BE2C (cell line): ENCODE results near the gene WIF1.

Experiments used
- DNase-seq: peaks from one replicate; pipeline ENCODE4 v3.0.0-alpha.2; 2020
- H3K27me3 ChIP-seq: fragments of 250-450 bp; sonication (Bioruptor Pico); 2 replicates; pipeline ENCODE4 v1.5.1; 2020; ENCODE audit warnings: mild to moderate bottlenecking
- H3K36me3 ChIP-seq: fragments of 250-450 bp; sonication (Bioruptor Pico); 2 replicates; pipeline ENCODE4 v1.5.1; 2020; ENCODE audit warnings: mild to moderate bottlenecking
- H3K4me1 ChIP-seq: fragments of 250-450 bp; sonication (Bioruptor Pico); 2 replicates; pipeline ENCODE4 v1.5.1; 2020
- H3K4me3 ChIP-seq: 2 replicates; pipeline ENCODE4 v1.5.1; 2011; ENCODE audit warnings: low read depth, low read length
- H3K9me3 ChIP-seq: fragments of 250-450 bp; sonication (Bioruptor Pico); 2 replicates; pipeline ENCODE4 v1.5.1; 2020
- CTCF ChIP-seq: IDR thresholded peaks from 2 replicates; pipeline ENCODE4 v1.5.1; 2012; ENCODE audit warnings: mild to moderate bottlenecking, low read depth, low read length

WIF1 gene

DNA sequence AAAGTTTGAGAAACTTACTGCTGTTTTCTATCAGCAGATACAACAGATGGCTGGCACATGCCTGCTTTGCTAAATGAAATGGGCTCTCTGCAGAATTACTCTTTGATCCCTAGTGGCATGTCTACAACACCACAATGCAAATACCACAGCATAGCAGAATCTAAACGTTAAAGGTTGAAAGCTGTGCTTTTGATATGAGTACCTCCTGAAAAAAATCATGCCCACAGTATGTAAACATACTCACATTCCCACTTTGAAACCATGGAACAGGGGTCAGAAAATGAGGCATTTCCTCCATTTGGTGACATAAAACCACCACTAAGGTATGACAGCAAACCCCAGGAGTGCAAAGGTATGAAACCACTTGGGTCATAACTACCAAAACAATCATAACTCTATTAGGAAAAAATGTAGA lies 7.5 kb downstream of the WIF1 start:
- H3K27me3 ChIP-seq = peaks cover 21% of the 10 kb centered on the region
- no peaks in the 10 kb centered on the region for H3K9me3 ChIP-seq

DNA sequence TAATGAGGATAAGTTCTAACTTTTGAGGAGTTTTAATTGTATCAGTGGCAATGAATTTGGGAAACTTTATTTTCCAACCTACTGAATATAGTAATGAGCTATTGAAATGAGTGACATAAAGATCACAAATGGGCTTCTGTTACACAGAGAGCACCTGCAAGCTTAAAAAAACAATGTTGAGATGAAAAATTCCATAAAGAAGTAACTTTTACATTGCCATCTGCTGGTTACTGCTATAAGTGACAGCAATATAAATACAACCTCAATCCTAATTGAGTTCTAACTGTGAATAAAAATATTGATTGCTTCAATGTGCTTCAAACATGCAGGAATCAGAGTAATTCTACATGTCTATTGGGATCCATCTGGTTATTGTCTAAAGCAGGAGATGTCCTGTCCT lies 14.2 kb downstream of the WIF1 start:
- DNase-seq = no peak
- no peaks in the 10 kb centered on the region for H3K36me3 ChIP-seq
- H3K9me3 ChIP-seq = no peaks in the 10 kb centered on the region
- peak; percentile 18; the same call in 1 of the 2 replicates for TF ChIP-seq CTCF
- H3K4me3 ChIP-seq = no peak overlapping the region
- no peaks in the 10 kb centered on the region for H3K4me1 ChIP-seq
- no peaks in the 10 kb centered on the region for H3K27me3 ChIP-seq

More for the DNA sequence above, 7.5 kb downstream of the WIF1 start:
- no peaks in the 10 kb centered on the region for H3K4me1 ChIP-seq
- DNase-seq = no peak
- no peak overlapping the region for H3K4me3 ChIP-seq
- no peak for TF ChIP-seq CTCF
- H3K36me3 ChIP-seq = no peaks in the 10 kb centered on the region

- Histone ChIP-seq H3K36me3 (no peaks in the 10 kb centered on the region), H3K4me1 (no peaks in the 10 kb centered on the region), H3K9me3 (no peaks in the 10 kb centered on the region), H3K27me3 (peaks cover 12% of the 10 kb centered on the region), H3K4me3 (no peak overlapping the region)
- DNase-seq = no peak
- TF ChIP-seq CTCF = peak; percentile 20
Measured at GRCh38 chr12:65100140-65100539, 21.0 kb downstream of the WIF1 start.

- TF ChIP-seq CTCF = no peak
Measured at GRCh38 chr12:65099182-65099581, 21.9 kb downstream of the WIF1 start.

DNA sequence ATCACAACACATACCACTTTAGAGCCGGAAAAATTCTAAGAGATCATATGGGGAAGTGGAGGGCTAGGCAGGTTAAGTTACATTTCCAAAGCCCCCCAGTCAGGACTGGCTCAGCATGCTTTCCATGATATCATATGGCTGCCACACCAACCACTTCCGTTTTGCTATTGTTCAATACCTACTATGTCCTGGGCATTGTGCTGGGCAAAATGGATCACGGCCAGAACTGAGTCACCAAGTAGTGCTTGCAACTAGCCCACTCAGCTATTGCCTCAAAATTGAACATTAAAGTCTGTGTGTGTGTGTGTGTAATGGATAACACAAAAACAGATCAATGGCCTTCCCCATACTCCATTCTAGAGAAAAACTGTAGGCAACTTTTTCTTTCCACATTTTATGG lies 22.7 kb downstream of the WIF1 start:
- no peak overlapping the region for H3K4me3 ChIP-seq
- H3K4me1 ChIP-seq = no peaks in the 10 kb centered on the region
- no peak for TF ChIP-seq CTCF
- peaks cover 12% of the 10 kb centered on the region for H3K27me3 ChIP-seq
- H3K9me3 ChIP-seq = no peaks in the 10 kb centered on the region
- DNase-seq = no peak
- H3K36me3 ChIP-seq = no peaks in the 10 kb centered on the region

More at GRCh38 chr12:65099182-65099581, 21.9 kb downstream of the WIF1 start:
- DNase-seq = no peak
- no peaks in the 10 kb centered on the region for H3K36me3 ChIP-seq
- no peaks in the 10 kb centered on the region for H3K4me1 ChIP-seq
- H3K4me3 ChIP-seq = no peak overlapping the region
- no peaks in the 10 kb centered on the region for H3K9me3 ChIP-seq
- H3K27me3 ChIP-seq = peaks cover 12% of the 10 kb centered on the region

- TF ChIP-seq CTCF = no peak
- no peaks in the 10 kb centered on the region for H3K4me1 ChIP-seq
- no peaks in the 10 kb centered on the region for H3K36me3 ChIP-seq
- H3K9me3 ChIP-seq = no peaks in the 10 kb centered on the region
- H3K27me3 ChIP-seq = peaks cover 12% of the 10 kb centered on the region
- no peak overlapping the region for H3K4me3 ChIP-seq
- no peak for DNase-seq
Measured at GRCh38 chr12:65094722-65095121, 26.4 kb downstream of the WIF1 start.
